ENCODE results near the gene ZNF580. TPM values are rescaled to one million over a fixed set of nuclear protein-coding genes. Genes with fewer than 3 reads are reported as not detected.

Gene ZNF580
- total RNA-seq, 2 donors from 2014 or later, result 35.7 to 39.5 TPM

GRCh38 chr19:55613930-55614710 is 26.7 kb upstream of the ZNF580 start:
- ATAC-seq (no peak), DNase-seq (ENCODE audit: low spot score) (no peak)
- Mint-ChIP-seq H3K4me1 (ENCODE audit: low read depth in 2 of 2) (peaks cover 16 to 33% of the 10 kb centered on the region in 2 donors), H3K27ac (no peak overlapping the region), H3K9me3 (no peaks in the 10 kb centered on the region), H3K27me3 (no peaks in the 10 kb centered on the region), H3K4me3 (no peak overlapping the region), H3K36me3 (peaks cover 4% of the 10 kb centered on the region)

GRCh38 chr19:55614711-55615542 is 25.9 kb upstream of the ZNF580 start:
- no peaks in the 10 kb centered on the region for H3K9me3 Mint-ChIP-seq

GRCh38 chr19:55615543-55616394 is 25.0 kb upstream of the ZNF580 start:
- H3K4me3 Mint-ChIP-seq, result no peak overlapping the region
- no peak overlapping the region for H3K27ac Mint-ChIP-seq
- no peak for ATAC-seq
- no peak for DNase-seq (ENCODE audit: low spot score)
- H3K36me3 Mint-ChIP-seq, result peaks cover 4% of the 10 kb centered on the region
- H3K27me3 Mint-ChIP-seq, result no peaks in the 10 kb centered on the region
- peaks cover 19 to 28% of the 10 kb centered on the region in 2 donors for H3K4me1 Mint-ChIP-seq (ENCODE audit: low read depth in 2 of 2)
- no peaks in the 10 kb centered on the region for H3K9me3 Mint-ChIP-seq

More at GRCh38 chr19:55614711-55615542, 25.9 kb upstream of the ZNF580 start:
- H3K27ac Mint-ChIP-seq, result no peak overlapping the region
- DNase-seq (ENCODE audit: low spot score) (no peak), ATAC-seq (no peak)
- H3K27me3 Mint-ChIP-seq, result no peaks in the 10 kb centered on the region
- peaks cover 13 to 25% of the 10 kb centered on the region in 2 donors for H3K4me1 Mint-ChIP-seq (ENCODE audit: low read depth in 2 of 2)
- H3K36me3 Mint-ChIP-seq, result peaks cover 4% of the 10 kb centered on the region
- H3K4me3 Mint-ChIP-seq, result no peak overlapping the region

- Mint-ChIP-seq H3K4me3 (no peak overlapping the region), H3K4me1 (ENCODE audit: low read depth in 2 of 2) (peaks cover 21 to 23% of the 10 kb centered on the region in 2 donors), H3K27ac (no peak overlapping the region), H3K27me3 (no peaks in the 10 kb centered on the region), H3K36me3 (peaks cover 4% of the 10 kb centered on the region), H3K9me3 (no peaks in the 10 kb centered on the region)
- no peak for DNase-seq (ENCODE audit: low spot score)
- ATAC-seq, result no peak
These were observed 24.4 kb upstream of the ZNF580 start for GRCh38 chr19:55616395-55616875.

- DNase-seq (ENCODE audit: low spot score) (no peak), ATAC-seq (no peak)
- Mint-ChIP-seq H3K36me3 (peaks cover 4% of the 10 kb centered on the region), H3K4me1 (ENCODE audit: low read depth in 2 of 2) (peaks cover 16 to 18% of the 10 kb centered on the region in 2 donors), H3K9me3 (no peaks in the 10 kb centered on the region), H3K27me3 (no peaks in the 10 kb centered on the region), H3K27ac (no peak overlapping the region), H3K4me3 (no peak overlapping the region)
These were observed 23.4 kb upstream of the ZNF580 start for GRCh38 chr19:55617426-55617825.

GRCh38 chr19:55618426-55618825 is 22.4 kb upstream of the ZNF580 start:
- Mint-ChIP-seq H3K27ac (no peak overlapping the region), H3K4me1 (ENCODE audit: low read depth in 2 of 2) (peaks cover 15% of the 10 kb centered on the region in 2 donors), H3K36me3 (peaks cover 4% of the 10 kb centered on the region), H3K27me3 (no peaks in the 10 kb centered on the region), H3K9me3 (no peaks in the 10 kb centered on the region), H3K4me3 (no peak overlapping the region)
- ATAC-seq (no peak), DNase-seq (ENCODE audit: low spot score) (no peak)

- Mint-ChIP-seq H3K27ac (peak overlapping the region in 1 of 2 donors; percentile 36), H3K36me3 (peaks cover 4% of the 10 kb centered on the region), H3K9me3 (no peaks in the 10 kb centered on the region), H3K4me1 (ENCODE audit: low read depth in 2 of 2) (peaks cover 22% of the 10 kb centered on the region in 2 donors), H3K4me3 (no peak overlapping the region), H3K27me3 (no peaks in the 10 kb centered on the region)
- DNase-seq (ENCODE audit: low spot score), result no peak
- no peak for ATAC-seq
These were observed 21.5 kb upstream of the ZNF580 start for GRCh38 chr19:55619286-55619685.

GRCh38 chr19:55620410-55621204 is 20.2 kb upstream of the ZNF580 start:
- Mint-ChIP-seq H3K4me1 (ENCODE audit: low read depth in 2 of 2) (peaks cover 28 to 32% of the 10 kb centered on the region in 2 donors), H3K27me3 (no peaks in the 10 kb centered on the region), H3K36me3 (peaks cover 4% of the 10 kb centered on the region), H3K4me3 (no peak overlapping the region), H3K27ac (peak overlapping the region in 1 of 2 donors; percentile 36), H3K9me3 (no peaks in the 10 kb centered on the region)
- DNase-seq (ENCODE audit: low spot score), result no peak
- no peak for ATAC-seq

- peaks cover 31 to 32% of the 10 kb centered on the region in 2 donors for H3K4me1 Mint-ChIP-seq (ENCODE audit: low read depth in 2 of 2)
- no peak for ATAC-seq
- no peaks in the 10 kb centered on the region for H3K9me3 Mint-ChIP-seq
- no peaks in the 10 kb centered on the region for H3K27me3 Mint-ChIP-seq
- peaks cover 4% of the 10 kb centered on the region for H3K36me3 Mint-ChIP-seq
- H3K4me3 Mint-ChIP-seq, result no peak overlapping the region
- no peak for DNase-seq (ENCODE audit: low spot score)
- H3K27ac Mint-ChIP-seq, result no peak overlapping the region
These were observed 19.6 kb upstream of the ZNF580 start for GRCh38 chr19:55621205-55621672.

- Mint-ChIP-seq H3K4me3 (no peak overlapping the region), H3K4me1 (ENCODE audit: low read depth in 2 of 2) (peaks cover 32 to 36% of the 10 kb centered on the region in 2 donors)
- no peak for DNase-seq (ENCODE audit: low spot score)
These were observed 19.1 kb upstream of the ZNF580 start for GRCh38 chr19:55621673-55622231.

GRCh38 chr19:55622242-55622969 is 18.4 kb upstream of the ZNF580 start:
- Mint-ChIP-seq H3K27ac (no peak overlapping the region), H3K4me3 (no peak overlapping the region), H3K9me3 (no peaks in the 10 kb centered on the region), H3K27me3 (no peaks in the 10 kb centered on the region), H3K4me1 (ENCODE audit: low read depth in 2 of 2) (peaks cover 29 to 39% of the 10 kb centered on the region in 2 donors), H3K36me3 (peaks cover 2% of the 10 kb centered on the region)
- ATAC-seq (no peak), DNase-seq (ENCODE audit: low spot score) (no peak)

More at GRCh38 chr19:55621673-55622231, 19.1 kb upstream of the ZNF580 start:
- Mint-ChIP-seq H3K27me3 (no peaks in the 10 kb centered on the region), H3K27ac (no peak overlapping the region), H3K9me3 (no peaks in the 10 kb centered on the region), H3K36me3 (peaks cover 4% of the 10 kb centered on the region)
- no peak for ATAC-seq

- no peak for DNase-seq (ENCODE audit: low spot score)
- H3K36me3 Mint-ChIP-seq, result no peaks in the 10 kb centered on the region
- no peak overlapping the region for H3K4me3 Mint-ChIP-seq
- H3K4me1 Mint-ChIP-seq (ENCODE audit: low read depth in 2 of 2), result peaks cover 28 to 39% of the 10 kb centered on the region in 2 donors
- peaks cover 0 to 2% of the 10 kb centered on the region in 2 donors for H3K27me3 Mint-ChIP-seq
- no peaks in the 10 kb centered on the region for H3K9me3 Mint-ChIP-seq
- ATAC-seq, result no peak
- H3K27ac Mint-ChIP-seq, result peak overlapping the region; percentile 73 to 87
These were observed 17.7 kb upstream of the ZNF580 start for GRCh38 chr19:55623130-55623529.

Data from natural killer cell treated with Interleukin-12 subunit alpha and Interleukin-12 subunit beta and Interleukin-15 and Interleukin-18, amount 100 ng/mL, for 72 hours (primary cell).